RCC 7860 (cell line): ENCODE data around the gene MOGAT2.

Experiments used
- DNase-seq: peaks from one replicate; pipeline ENCODE4 v3.0.0-alpha.2; 2015; ENCODE audit warnings: low spot score
- FAIRE-seq: peaks from 2 replicates; lab custom pipeline; 2012; peaks lifted over from hg19 to GRCh38; lab: Jason Lieb, UNC

MOGAT2 gene

GRCh38 chr11:75776546-75776945 is 58.9 kb downstream of the MOGAT2 start:
- DNase-seq = no peak
- no peak for FAIRE-seq

- no peak for FAIRE-seq
- no peak for DNase-seq
Measured at GRCh38 chr11:75777461-75778110, 59.9 kb downstream of the MOGAT2 start.

DNA sequence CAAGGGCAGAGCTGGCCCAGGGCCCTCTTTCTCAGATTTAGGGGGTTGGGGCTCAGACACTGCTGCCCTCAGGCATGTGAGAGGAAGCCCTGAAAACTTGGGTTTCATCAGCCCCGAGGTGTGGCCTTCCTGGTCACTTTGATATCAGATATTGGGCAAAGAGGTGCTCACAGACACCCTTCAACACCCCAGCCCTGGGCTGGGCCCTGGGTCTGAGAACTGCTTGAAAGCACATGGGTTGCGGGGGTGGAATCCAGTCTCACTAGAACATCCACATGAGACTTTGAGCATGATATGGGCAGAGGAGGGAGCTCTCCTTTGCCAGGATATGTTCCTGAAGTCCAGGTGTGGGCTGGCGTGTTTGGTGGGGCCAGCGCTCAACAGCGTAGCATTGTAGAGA is 61.3 kb downstream of the MOGAT2 start:
- DNase-seq (no peak), FAIRE-seq (no peak)

- FAIRE-seq (no peak), DNase-seq (no peak)
Measured at GRCh38 chr11:75779960-75780359, 62.3 kb downstream of the MOGAT2 start.

DNA sequence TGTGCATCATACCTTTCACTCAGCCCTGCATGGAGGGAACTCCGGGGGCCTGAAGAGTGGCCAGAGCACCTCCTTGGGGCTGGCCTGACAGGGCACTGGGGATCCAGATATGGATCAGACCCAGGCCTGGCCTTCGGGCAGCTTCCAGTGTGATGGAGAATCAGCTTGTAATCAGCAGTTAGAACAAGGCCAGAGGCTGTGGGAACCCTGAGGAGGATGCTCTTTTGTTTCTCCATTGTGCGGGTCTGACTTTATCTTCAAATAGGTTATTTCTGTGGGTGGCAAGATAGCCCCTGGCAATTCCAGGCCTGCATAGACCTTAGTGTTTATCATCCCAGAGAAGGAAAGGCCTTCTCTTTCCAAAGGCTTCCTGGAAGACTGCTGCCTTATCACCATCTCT is 63.2 kb downstream of the MOGAT2 start:
- DNase-seq (no peak), FAIRE-seq (no peak)

- FAIRE-seq = no peak
- DNase-seq = no peak
Measured at GRCh38 chr11:75781296-75781695, 63.7 kb downstream of the MOGAT2 start.

DNA sequence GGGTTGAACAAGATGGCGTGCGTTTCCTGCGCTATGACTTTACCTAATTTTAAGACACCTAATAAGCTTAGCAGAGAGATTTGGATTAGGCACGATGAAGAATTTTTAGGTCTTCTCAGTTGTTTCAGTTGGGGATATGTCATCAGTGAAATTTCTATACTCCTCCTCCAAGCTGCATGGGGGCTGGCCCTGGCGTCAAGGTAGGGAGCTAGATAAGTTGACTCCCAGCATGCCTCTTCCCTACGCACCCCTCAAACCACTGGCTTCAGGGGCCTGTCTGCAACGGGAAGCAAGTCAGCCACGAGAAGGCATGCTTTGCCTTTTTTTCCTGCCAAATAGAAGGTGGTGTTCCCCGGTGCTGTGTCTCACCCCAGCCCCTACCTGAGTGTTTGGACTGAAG is 64.2 kb downstream of the MOGAT2 start:
- DNase-seq (no peak), FAIRE-seq (no peak)
